ENCODE results near the gene ELOA. TPM values are rescaled to one million over a fixed set of nuclear protein-coding genes. Genes with fewer than 3 reads are reported as not detected.
"Not testable (repeated sequence)": the region's sequence is repeated elsewhere in the genome, so short reads cannot be mapped to it uniquely, and the experiment has no call there.

Gene ELOA
- total RNA-seq, 1 donor from 2014 or later: 66.2 TPM

GRCh38 chr1:23793861-23794731, 50.8 kb downstream of the ELOA start:
- no peak overlapping the region for H3K4me3 ChIP-seq
- DNase-seq: peak; percentile 68
- H3K27me3 ChIP-seq: no peaks in the 10 kb centered on the region
- H3K9me3 ChIP-seq: no peaks in the 10 kb centered on the region
- peaks cover 32% of the 10 kb centered on the region for H3K4me1 ChIP-seq
- intact Hi-C loops (cut with DNase I): no loop called here
- peaks cover 43% of the 10 kb centered on the region for H3K36me3 ChIP-seq
- no peak for ATAC-seq
- H3K27ac ChIP-seq: peak overlapping the region; percentile 30
- TF ChIP-seq CTCF (IDR thresholded peaks at IDR 0.05): no peak

- peaks cover 39% of the 10 kb centered on the region for H3K4me1 ChIP-seq
- intact Hi-C loops (cut with DNase I); DNase-seq: not testable (repeated sequence)
Measured at GRCh38 chr1:23794732-23795182, 51.5 kb downstream of the ELOA start.

GRCh38 chr1:23795676-23796465, 52.6 kb downstream of the ELOA start:
- intact Hi-C loops (cut with DNase I): no loop called here
- peaks cover 43% of the 10 kb centered on the region for H3K36me3 ChIP-seq
- no peak overlapping the region for H3K27ac ChIP-seq
- ATAC-seq (no peak), DNase-seq (no peak)
- H3K4me1 ChIP-seq: peaks cover 33% of the 10 kb centered on the region
- TF ChIP-seq CTCF (IDR thresholded peaks at IDR 0.05): no peak
- H3K27me3 ChIP-seq: no peaks in the 10 kb centered on the region
- H3K4me3 ChIP-seq: no peak overlapping the region
- no peaks in the 10 kb centered on the region for H3K9me3 ChIP-seq

More at GRCh38 chr1:23794732-23795182, 51.5 kb downstream of the ELOA start:
- not testable (repeated sequence) for H3K9me3 ChIP-seq, H3K4me3 ChIP-seq, ATAC-seq, H3K27me3 ChIP-seq, H3K27ac ChIP-seq
- peaks cover 43% of the 10 kb centered on the region for H3K36me3 ChIP-seq

GRCh38 chr1:23796466-23797271, 53.4 kb downstream of the ELOA start:
- ATAC-seq (no peak), DNase-seq (no peak)
- Histone ChIP-seq H3K9me3 (no peaks in the 10 kb centered on the region), H3K4me1 (peaks cover 39% of the 10 kb centered on the region), H3K36me3 (peaks cover 43% of the 10 kb centered on the region), H3K27ac (no peak overlapping the region), H3K4me3 (no peak overlapping the region), H3K27me3 (no peaks in the 10 kb centered on the region)
- intact Hi-C loops (cut with DNase I): no loop called here
- no peak for TF ChIP-seq CTCF (IDR thresholded peaks at IDR 0.05)

- intact Hi-C loops (cut with DNase I): no loop called here
- H3K4me1 ChIP-seq: peaks cover 33% of the 10 kb centered on the region
- H3K9me3 ChIP-seq: no peaks in the 10 kb centered on the region
- ATAC-seq (no peak), DNase-seq (no peak)
- no peaks in the 10 kb centered on the region for H3K27me3 ChIP-seq
- peak overlapping the region; percentile 11 for H3K27ac ChIP-seq
- H3K36me3 ChIP-seq: peaks cover 43% of the 10 kb centered on the region
- H3K4me3 ChIP-seq: no peak overlapping the region
- TF ChIP-seq CTCF (IDR thresholded peaks at IDR 0.05): no peak
Measured at GRCh38 chr1:23797478-23798448, 54.5 kb downstream of the ELOA start.

All from upper lobe of right lung (tissue), 1 donor.